WTC11 (cell line): Measurements from ENCODE around the gene DNLZ. TPM values are rescaled to one million over a fixed set of nuclear protein-coding genes. Genes with fewer than 3 reads are reported as not detected.

Experiments used
- ATAC-seq: fragments of 200-7000 bp; cut with Tn5 transposase; 2 replicates; pipeline ENCODE4 v1.10.0; 2021; ENCODE audit warnings: mild to moderate bottlenecking, moderate library complexity
- CTCF ChIA-PET: fragments of 300-600 bp; sonication (Branson Sonifier 250); formaldehyde crosslinking; loops from one replicate; lab custom pipeline; 2021; ENCODE audit warnings: antibody characterized with exemption; lab: Charles Lee
- POLR2A ChIA-PET: fragments of 350-600 bp; sonication (Branson Sonifier 250); formaldehyde crosslinking; loops from one replicate; lab custom pipeline; 2021; ENCODE audit warnings: antibody characterized with exemption; lab: Charles Lee
- DNase-seq: peaks from one replicate; pipeline ENCODE4 v3.0.0; 2021; ENCODE audit warnings: low spot score
- H3K27ac Mint-ChIP-seq: 2 replicates; pipeline ENCODE4 v1.8.0; 2021; ENCODE audit warnings: mixed read lengths
- H3K27me3 Mint-ChIP-seq: 2 replicates; pipeline ENCODE4 v1.8.0; 2021; ENCODE audit warnings: low read depth, mild to moderate bottlenecking, moderate library complexity, mixed read lengths
- H3K36me3 Mint-ChIP-seq: 2 replicates; pipeline ENCODE4 v1.8.0; 2021; ENCODE audit warnings: mixed read lengths
- H3K4me1 Mint-ChIP-seq: 2 replicates; pipeline ENCODE4 v1.8.0; 2022; ENCODE audit warnings: mixed read lengths
- H3K4me3 Mint-ChIP-seq: 2 replicates; pipeline ENCODE4 v1.8.0; 2021; ENCODE audit warnings: mild to moderate bottlenecking, moderate library complexity, mixed read lengths
- H3K9me3 Mint-ChIP-seq: 2 replicates; pipeline ENCODE4 v1.8.0; 2021; ENCODE audit warnings: mixed read lengths
- AFF4 ChIP-seq: sonication (generic); formaldehyde crosslinking; IDR thresholded peaks from 2 replicates; pipeline ENCODE4 v1.8.1; 2023; ENCODE audit warnings: mild to moderate bottlenecking, missing genetic modification reagents, borderline replicate concordance
- ARID4B ChIP-seq: sonication (generic); formaldehyde crosslinking; IDR thresholded peaks from 2 replicates; pipeline ENCODE4 v1.8.0; 2023; ENCODE audit warnings: missing genetic modification reagents, mild to moderate bottlenecking, borderline replicate concordance
- ATF3 ChIP-seq: sonication (generic); formaldehyde crosslinking; conservative IDR thresholded peaks from 2 replicates; pipeline ENCODE4 v1.8.1; 2022; ENCODE audit warnings: mild to moderate bottlenecking, missing genetic modification reagents
- CTCF ChIP-seq: fragments of 200-600 bp; IDR thresholded peaks from 2 replicates; pipeline ENCODE4 v1.8.0; 2022; ENCODE audit warnings: antibody characterized with exemption
- ESRRA ChIP-seq: sonication (generic); formaldehyde crosslinking; IDR thresholded peaks from 2 replicates; pipeline ENCODE4 v1.8.1; 2022; ENCODE audit warnings: mild to moderate bottlenecking, missing genetic modification reagents, borderline replicate concordance
- KAT7 ChIP-seq: sonication (generic); formaldehyde crosslinking; IDR thresholded peaks from 2 replicates; pipeline ENCODE4 v1.8.1; 2023; ENCODE audit warnings: missing genetic modification reagents, mild to moderate bottlenecking, borderline replicate concordance
- MXD4 ChIP-seq: fragments of 250-450 bp; sonication (Bioruptor Pico); IDR thresholded peaks from 2 replicates; pipeline ENCODE4 v1.8.0; 2021; ENCODE audit warnings: mild to moderate bottlenecking, moderate library complexity, borderline replicate concordance
- MYBL2 ChIP-seq: sonication (generic); formaldehyde crosslinking; IDR thresholded peaks from 2 replicates; pipeline ENCODE4 v1.8.1; 2023; ENCODE audit warnings: mild to moderate bottlenecking, moderate library complexity, missing genetic modification reagents
- NR3C1 ChIP-seq: sonication (generic); formaldehyde crosslinking; conservative IDR thresholded peaks from 2 replicates; pipeline ENCODE4 v1.8.1; 2023; ENCODE audit warnings: low read depth, mild to moderate bottlenecking, missing genetic modification reagents
- SMAD4 ChIP-seq: sonication (generic); formaldehyde crosslinking; IDR thresholded peaks from 2 replicates; pipeline ENCODE4 v1.8.0; 2022; ENCODE audit warnings: mild to moderate bottlenecking, missing genetic modification reagents
- SOX15 ChIP-seq: fragments of 250-450 bp; sonication (Bioruptor Pico); IDR thresholded peaks from 2 replicates; pipeline ENCODE4 v1.9.0; 2021; ENCODE audit warnings: mild to moderate bottlenecking
- SP1 ChIP-seq: sonication (generic); formaldehyde crosslinking; conservative IDR thresholded peaks from 2 replicates; pipeline ENCODE4 v1.8.1; 2022; ENCODE audit warnings: missing genetic modification reagents
- ZNF232 ChIP-seq: sonication (generic); formaldehyde crosslinking; IDR thresholded peaks from 2 replicates; pipeline ENCODE4 v1.8.0; 2022; ENCODE audit warnings: mild to moderate bottlenecking, missing genetic modification reagents
- ZNF263 ChIP-seq: sonication (generic); formaldehyde crosslinking; IDR thresholded peaks from 2 replicates; pipeline ENCODE4 v1.8.1; 2022; ENCODE audit warnings: low read depth, mild to moderate bottlenecking, moderate library complexity, missing genetic modification reagents
- ZNF423 ChIP-seq: fragments of 250-450 bp; sonication (Bioruptor Pico); IDR thresholded peaks from 2 replicates; pipeline ENCODE4 v2.1.2; 2022; ENCODE audit warnings: mild to moderate bottlenecking, moderate library complexity
- total RNA-seq: library from RNA; stranded (reverse); gene quantifications from 3 replicates; pipeline ENCODE4 v1.2.3, GENCODE V29; 2021

DNLZ gene
- total RNA-seq, 1 experiment from 2014 or later: 17.2 TPM

GRCh38 chr9:136343121-136343883 lies 20.2 kb downstream of the DNLZ start:
- Mint-ChIP-seq H3K27me3 (no peaks in the 10 kb centered on the region), H3K4me1 (no peaks in the 10 kb centered on the region), H3K4me3 (peak overlapping the region; percentile 53), H3K9me3 (no peaks in the 10 kb centered on the region), H3K36me3 (no peaks in the 10 kb centered on the region), H3K27ac (no peak overlapping the region)
- DNase-seq: no peak
- TF ChIP-seq CTCF: no peak
- no peak for TF ChIP-seq KAT7 (CRISPR knock-in tag)
- no peak for TF ChIP-seq ARID4B (CRISPR knock-in tag)
- TF ChIP-seq SMAD4 (CRISPR knock-in tag): no peak
- TF ChIP-seq NR3C1: no peak
- TF ChIP-seq ESRRA (CRISPR knock-in tag): no peak
- no peak for TF ChIP-seq MXD4 (CRISPR knock-in tag)
- TF ChIP-seq AFF4 (CRISPR knock-in tag): no peak
- TF ChIP-seq ZNF232: no peak
- TF ChIP-seq, all 79 proteins: peak for 0
- ChIA-PET POLR2A (interaction anchor here (1.3 kb wide), 1 partner anchor 19 kb away, joined by 3 read pairs; no protein-coding TSS in a partner anchor), CTCF (interaction anchor here (0.6 to 3.3 kb wide), 5 partner anchors 20 to 724 kb away, joined by 3 to 33 read pairs (median 4); partner anchors contain the start of gene DNLZ)
- ATAC-seq: peak; percentile 4; the same call in 1 of the 2 replicates

- POLR2A ChIA-PET: interaction anchor here (1.3 kb wide), 1 partner anchor 20 kb away, joined by 3 read pairs; no protein-coding TSS in a partner anchor
- Mint-ChIP-seq H3K27ac (no peak overlapping the region), H3K4me1 (no peaks in the 10 kb centered on the region), H3K36me3 (no peaks in the 10 kb centered on the region), H3K4me3 (peak overlapping the region; percentile 53), H3K9me3 (no peaks in the 10 kb centered on the region), H3K27me3 (no peaks in the 10 kb centered on the region)
- CTCF ChIA-PET: interaction anchor here (0.6 to 3.3 kb wide), 12 partner anchors 11 to 300 kb away, joined by 3 to 33 read pairs (median 4); partner anchors contain the start of gene DNLZ
- DNase-seq (peak; percentile 92), ATAC-seq (peak; percentile 57)
- TF ChIP-seq SOX15 (CRISPR knock-in tag) (no peak), MYBL2 (no peak), NR3C1 (no peak), ATF3 (CRISPR knock-in tag) (no peak), ZNF423 (CRISPR knock-in tag) (0 out of 2 replicates have a peak, but pooled peaks have one; percentile 2), ZNF263 (CRISPR knock-in tag) (peak; percentile 22; the same call in 1 of the 2 replicates), SP1 (CRISPR knock-in tag) (peak; percentile 89)
Observed at GRCh38 chr9:136342181-136343120, 21.1 kb downstream of the DNLZ start.
